Measurements from ENCODE around the gene SMAGP. TPM values are rescaled to one million over a fixed set of nuclear protein-coding genes. Genes with fewer than 3 reads are reported as not detected.

Gene SMAGP
- total RNA-seq, 1 experiment from 2014 or later, result 62.5 TPM

DNA sequence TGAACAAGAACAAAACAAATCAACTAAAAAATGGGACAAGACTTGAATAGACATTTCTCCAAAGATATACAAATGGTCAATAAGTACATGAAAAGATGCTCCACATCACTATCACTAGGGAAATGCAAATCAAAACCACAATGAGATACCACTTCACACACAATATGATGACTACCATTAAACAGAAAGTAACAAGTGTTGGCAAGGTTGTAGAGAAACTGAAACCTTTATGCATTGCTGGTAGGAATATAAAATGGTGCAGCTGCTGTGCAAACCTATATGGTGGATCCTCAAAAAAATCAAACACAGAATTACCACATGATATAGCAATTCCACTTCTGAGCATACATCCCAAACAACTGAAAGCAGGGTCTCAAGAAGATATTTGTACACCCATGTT lies 5.2 kb downstream of the SMAGP start:
- Histone ChIP-seq H3K4me3 (ENCODE audit: low read length) (no peak overlapping the region), H3K4me2 (ENCODE audit: low read length) (peak overlapping the region; percentile 33), H3K9me3 (ENCODE audit: low read length) (no peaks in the 10 kb centered on the region), H3K36me3 (ENCODE audit: low read depth, low read length) (peaks cover 17% of the 10 kb centered on the region), H3K79me2 (ENCODE audit: low read length) (peaks cover 75% of the 10 kb centered on the region), H2AFZ (ENCODE audit: low read length) (no peak overlapping the region), H3K9me2 (replicated peaks; ENCODE audit: low read length) (no peaks in the 10 kb centered on the region), H3K4me1 (ENCODE audit: insufficient read depth, low read length) (peaks cover 45% of the 10 kb centered on the region), H3K9ac (ENCODE audit: low read length) (no peak overlapping the region), H4K20me1 (ENCODE audit: low read length) (peaks cover 8% of the 10 kb centered on the region; the same call in 1 of the 2 replicates), H3K27me3 (ENCODE audit: low read length) (no peaks in the 10 kb centered on the region), H3K27ac (ENCODE audit: low read length) (no peak overlapping the region), H3F3A (ENCODE audit: low read length, unreplicated experiment) (no peaks in the 10 kb centered on the region)
- POLR2A ChIA-PET (ENCODE audit: unreplicated experiment), result no interaction called here
- BruUV-seq (replicated peaks), result no TSS peak
- intact Hi-C loops (cut with micrococcal nuclease), result loop anchor here (5.0 to 10.0 kb wide), 3 partner anchors 183 to 560 kb away; partner anchors contain the start of genes CSRNP2 and LETMD1
- ATAC-seq (no peak), DNase-seq (no peak)
- TF ChIP-seq, protein P1, sequence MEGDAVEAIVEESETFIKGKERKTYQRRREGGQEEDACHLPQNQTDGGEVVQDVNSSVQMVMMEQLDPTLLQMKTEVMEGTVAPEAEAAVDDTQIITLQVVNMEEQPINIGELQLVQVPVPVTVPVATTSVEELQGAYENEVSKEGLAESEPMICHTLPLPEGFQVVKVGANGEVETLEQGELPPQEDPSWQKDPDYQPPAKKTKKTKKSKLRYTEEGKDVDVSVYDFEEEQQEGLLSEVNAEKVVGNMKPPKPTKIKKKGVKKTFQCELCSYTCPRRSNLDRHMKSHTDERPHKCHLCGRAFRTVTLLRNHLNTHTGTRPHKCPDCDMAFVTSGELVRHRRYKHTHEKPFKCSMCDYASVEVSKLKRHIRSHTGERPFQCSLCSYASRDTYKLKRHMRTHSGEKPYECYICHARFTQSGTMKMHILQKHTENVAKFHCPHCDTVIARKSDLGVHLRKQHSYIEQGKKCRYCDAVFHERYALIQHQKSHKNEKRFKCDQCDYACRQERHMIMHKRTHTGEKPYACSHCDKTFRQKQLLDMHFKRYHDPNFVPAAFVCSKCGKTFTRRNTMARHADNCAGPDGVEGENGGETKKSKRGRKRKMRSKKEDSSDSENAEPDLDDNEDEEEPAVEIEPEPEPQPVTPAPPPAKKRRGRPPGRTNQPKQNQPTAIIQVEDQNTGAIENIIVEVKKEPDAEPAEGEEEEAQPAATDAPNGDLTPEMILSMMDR (conservative IDR thresholded peaks at IDR 0.05; ENCODE audit: low read depth, low read length), result no peak
- TF ChIP-seq EZH2phosphoT487 (IDR thresholded peaks at IDR 0.05; ENCODE audit: borderline replicate concordance, low read length) (no peak), EZH2 (IDR thresholded peaks at IDR 0.05; ENCODE audit: low read length, unreplicated experiment) (no peak)
- CTCF ChIA-PET, result no interaction called here

DNA sequence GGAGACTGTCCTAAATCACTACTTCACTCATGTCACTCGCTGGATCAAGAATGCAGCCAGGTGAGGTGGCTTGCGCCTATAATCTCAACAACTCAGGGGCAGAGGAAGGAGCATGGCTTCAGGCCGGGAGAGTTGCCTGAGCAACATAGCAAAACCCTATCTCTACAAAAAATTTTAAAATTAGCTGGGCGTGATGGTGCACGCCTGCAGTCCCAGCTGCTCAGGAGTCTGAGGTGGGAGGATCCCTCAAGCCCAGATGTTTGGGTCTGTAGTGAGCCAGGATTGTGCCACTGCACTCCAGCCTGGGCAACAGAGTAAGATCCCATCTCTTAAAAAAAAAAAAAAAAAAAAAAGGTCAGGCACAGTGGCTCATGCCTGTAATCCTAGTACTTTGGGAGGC lies 5.9 kb downstream of the SMAGP start:
- H3K9me3 ChIP-seq (ENCODE audit: low read length), result no peaks in the 10 kb centered on the region
- peaks cover 17% of the 10 kb centered on the region for H3K36me3 ChIP-seq (ENCODE audit: low read depth, low read length)
- no TSS peak for BruUV-seq (replicated peaks)
- H3K27me3 ChIP-seq (ENCODE audit: low read length), result no peaks in the 10 kb centered on the region
- H2AFZ ChIP-seq (ENCODE audit: low read length), result no peak overlapping the region
- no peak overlapping the region for H3K9ac ChIP-seq (ENCODE audit: low read length)
- H3K27ac ChIP-seq (ENCODE audit: low read length), result no peak overlapping the region
- H3K4me1 ChIP-seq (ENCODE audit: insufficient read depth, low read length), result peaks cover 45% of the 10 kb centered on the region
- H3K9me2 ChIP-seq (replicated peaks; ENCODE audit: low read length), result no peaks in the 10 kb centered on the region
- DNase-seq, result no peak
- intact Hi-C loops (cut with micrococcal nuclease), result loop anchor here (10.0 kb wide), 1 partner anchor 561 kb away; no protein-coding TSS in a partner anchor
- H3K4me2 ChIP-seq (ENCODE audit: low read length), result no peak overlapping the region
- H3K4me3 ChIP-seq (ENCODE audit: low read length), result no peak overlapping the region
- H3F3A ChIP-seq (ENCODE audit: low read length, unreplicated experiment), result no peaks in the 10 kb centered on the region
- peaks cover 8% of the 10 kb centered on the region; the same call in 1 of the 2 replicates for H4K20me1 ChIP-seq (ENCODE audit: low read length)
- peaks cover 71% of the 10 kb centered on the region for H3K79me2 ChIP-seq (ENCODE audit: low read length)
- no peak for TF ChIP-seq EZH2 (IDR thresholded peaks at IDR 0.05; ENCODE audit: low read length, unreplicated experiment)
- TF ChIP-seq, protein P1 (conservative IDR thresholded peaks at IDR 0.05; ENCODE audit: low read depth, low read length), result no peak
- no peak for TF ChIP-seq EZH2phosphoT487 (IDR thresholded peaks at IDR 0.05; ENCODE audit: borderline replicate concordance, low read length)
- POLR2A ChIA-PET (ENCODE audit: unreplicated experiment), result no interaction called here
- ATAC-seq, result no peak
- CTCF ChIA-PET, result no interaction called here

DNA sequence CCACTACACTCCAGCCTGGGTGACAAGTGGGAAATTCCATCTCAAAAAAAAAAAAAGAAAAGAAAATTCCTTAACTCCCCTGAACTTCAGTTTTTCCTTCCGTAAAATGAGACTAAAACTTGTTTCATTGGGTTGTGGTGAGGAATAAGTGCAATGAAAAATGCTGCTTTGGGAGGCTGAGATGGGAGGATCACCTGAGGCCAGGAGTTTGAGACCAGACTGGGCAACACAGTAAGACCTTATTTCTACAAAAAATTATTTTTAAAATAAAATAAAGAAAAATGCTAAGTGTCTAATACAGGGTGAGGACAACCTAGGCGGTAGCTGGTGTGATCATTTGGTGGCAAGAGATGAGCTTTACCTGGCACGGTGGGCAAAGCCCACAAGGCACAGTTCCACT lies 6.9 kb downstream of the SMAGP start:
- Histone ChIP-seq H3K36me3 (ENCODE audit: low read depth, low read length) (peaks cover 17% of the 10 kb centered on the region), H3K9me2 (replicated peaks; ENCODE audit: low read length) (no peaks in the 10 kb centered on the region), H3K79me2 (ENCODE audit: low read length) (peaks cover 61% of the 10 kb centered on the region), H2AFZ (ENCODE audit: low read length) (no peak overlapping the region), H3K9ac (ENCODE audit: low read length) (no peak overlapping the region), H3K4me3 (ENCODE audit: low read length) (no peak overlapping the region), H3K4me2 (ENCODE audit: low read length) (no peak overlapping the region), H3K4me1 (ENCODE audit: insufficient read depth, low read length) (peaks cover 38% of the 10 kb centered on the region), H3K27me3 (ENCODE audit: low read length) (no peaks in the 10 kb centered on the region), H3K27ac (ENCODE audit: low read length) (no peak overlapping the region), H3F3A (ENCODE audit: low read length, unreplicated experiment) (no peaks in the 10 kb centered on the region), H3K9me3 (ENCODE audit: low read length) (no peaks in the 10 kb centered on the region), H4K20me1 (ENCODE audit: low read length) (peaks cover 8% of the 10 kb centered on the region; the same call in 1 of the 2 replicates)
- BruUV-seq (replicated peaks), result no TSS peak
- TF ChIP-seq, protein P1 (conservative IDR thresholded peaks at IDR 0.05; ENCODE audit: low read depth, low read length), result no peak
- TF ChIP-seq EZH2 (IDR thresholded peaks at IDR 0.05; ENCODE audit: low read length, unreplicated experiment), result no peak
- no peak for TF ChIP-seq EZH2phosphoT487 (IDR thresholded peaks at IDR 0.05; ENCODE audit: borderline replicate concordance, low read length)
- CTCF ChIA-PET, result interaction anchor here (1.3 kb wide), 1 partner anchor 78 kb away, joined by 5 read pairs; no protein-coding TSS in a partner anchor
- intact Hi-C loops (cut with micrococcal nuclease), result loop anchor here (10.0 kb wide), 1 partner anchor 561 kb away; no protein-coding TSS in a partner anchor
- ATAC-seq, result no peak
- DNase-seq, result no peak
- POLR2A ChIA-PET (ENCODE audit: unreplicated experiment), result interaction anchor here (0.7 kb wide), 1 partner anchor 11 kb away, joined by 5 read pairs; no protein-coding TSS in a partner anchor

All from PC-3 (cell line).